GM23338 (cell line): ENCODE measurements around the gene POLR3E. TPM values are rescaled to one million over a fixed set of nuclear protein-coding genes. Genes with fewer than 3 reads are reported as not detected.
"Not testable (repeated sequence)": the region's sequence is repeated elsewhere in the genome, so short reads cannot be mapped to it uniquely, and the experiment has no call there.

Experiments used
- ATAC-seq: fragments of 200-7000 bp; cut with Tn5 transposase; 3 replicates; pipeline ENCODE4 v1.9.1; 2020
- DNase-seq: peaks from one replicate; pipeline ENCODE4 v3.0.0-alpha.2; 2015; ENCODE audit warnings: low spot score
- H2AFZ ChIP-seq: fragments of 200-600 bp; sonication (generic); 2 replicates; pipeline ENCODE4 v1.8.0; 2016; ENCODE audit warnings: antibody characterized with exemption, mild to moderate bottlenecking, moderate library complexity
- H3F3A ChIP-seq: fragments of 200-600 bp; sonication (generic); replicated peaks from 2 replicates; pipeline ENCODE4 v1.8.0; 2017; ENCODE audit warnings: antibody characterized with exemption, mixed run types, low read depth
- H3K27ac ChIP-seq: fragments of 200-600 bp; sonication (generic); 2 replicates; pipeline ENCODE4 v1.6.1; 2016; ENCODE audit warnings: low read depth
- H3K27me3 ChIP-seq: fragments of 200-600 bp; sonication (generic); 2 replicates; pipeline ENCODE4 v1.8.0; 2016; ENCODE audit warnings: mild to moderate bottlenecking, mixed run types, moderate library complexity; ENCODE audit not compliant: insufficient read depth
- H3K36me3 ChIP-seq: fragments of 200-600 bp; sonication (generic); 2 replicates; pipeline ENCODE4 v1.8.0; 2016; ENCODE audit warnings: mild to moderate bottlenecking; ENCODE audit not compliant: insufficient read depth
- H3K4me1 ChIP-seq: fragments of 200-600 bp; sonication (generic); 2 replicates; pipeline ENCODE4 v1.8.0; 2016; ENCODE audit warnings: mild to moderate bottlenecking, moderate library complexity; ENCODE audit not compliant: insufficient read depth
- H3K4me2 ChIP-seq: fragments of 200-600 bp; sonication (generic); 2 replicates; pipeline ENCODE4 v1.7.1; 2017; ENCODE audit warnings: mixed run types
- H3K4me3 ChIP-seq: fragments of 200-600 bp; sonication (generic); 2 replicates; pipeline ENCODE4 v1.6.1; 2016; ENCODE audit warnings: mixed run types
- H3K79me2 ChIP-seq: fragments of 200-600 bp; sonication (generic); replicated peaks from 2 replicates; pipeline ENCODE4 v1.8.0; 2017; ENCODE audit warnings: mild to moderate bottlenecking; ENCODE audit not compliant: insufficient read depth
- H3K9me2 ChIP-seq: fragments of 200-600 bp; sonication (generic); 2 replicates; pipeline ENCODE4 v1.8.0; 2017; ENCODE audit not compliant: insufficient read depth
- H4K20me1 ChIP-seq: fragments of 200-600 bp; sonication (generic); replicated peaks from 2 replicates; pipeline ENCODE4 v1.8.0; 2017; ENCODE audit warnings: mild to moderate bottlenecking; ENCODE audit not compliant: insufficient read depth
- H3K27ac Mint-ChIP-seq: 2 replicates; pipeline ENCODE4 v1.8.0; 2020; ENCODE audit warnings: inconsistent platforms, mild to moderate bottlenecking, moderate library complexity, mixed read lengths
- H3K27me3 Mint-ChIP-seq: 3 replicates; pipeline ENCODE4 v1.8.0; 2022; ENCODE audit warnings: low read depth, mild to moderate bottlenecking, moderate library complexity, mixed read lengths, inconsistent platforms; ENCODE audit not compliant: insufficient read depth, poor library complexity
- H3K36me3 Mint-ChIP-seq: 3 replicates; pipeline ENCODE4 v1.8.0; 2021; ENCODE audit warnings: low read depth, mild to moderate bottlenecking, inconsistent platforms, moderate library complexity, mixed read lengths
- H3K4me1 Mint-ChIP-seq: 3 replicates; pipeline ENCODE4 v1.8.0; 2020; ENCODE audit warnings: mild to moderate bottlenecking, inconsistent platforms, mixed read lengths
- H3K4me3 Mint-ChIP-seq: 3 replicates; pipeline ENCODE4 v1.8.0; 2021; ENCODE audit warnings: moderate library complexity, mild to moderate bottlenecking, inconsistent platforms, mixed read lengths
- H3K9me3 Mint-ChIP-seq: 3 replicates; pipeline ENCODE4 v1.8.0; 2020; ENCODE audit warnings: moderate library complexity, mild to moderate bottlenecking, inconsistent platforms, mixed read lengths
- CREB1 ChIP-seq: fragments of 250-450 bp; sonication (Bioruptor Pico); IDR thresholded peaks from 2 replicates; pipeline ENCODE4 v1.5.0; 2020; ENCODE audit warnings: low read depth, mild to moderate bottlenecking, moderate library complexity
- CTCF ChIP-seq, 2 experiments: fragments of 200-600 bp in 1 of 2; sonication (generic) in 1 of 2; conservative IDR thresholded peaks; 2 replicates each; pipeline versions ENCODE4 v1.5.1 to v1.6.1; 2016 to 2017; ENCODE audit warnings: antibody characterized with exemption in 2 of 2, low read depth in 2 of 2, mild to moderate bottlenecking in 2 of 2, moderate library complexity in 1 of 2
- EZH2 ChIP-seq: fragments of 200-600 bp; sonication (generic); IDR thresholded peaks from one replicate; pipeline ENCODE4 v1.8.0; 2017; ENCODE audit warnings: antibody characterized with exemption, mild to moderate bottlenecking, low read depth; ENCODE audit not compliant: unreplicated experiment
- EZH2phosphoT487 ChIP-seq: fragments of 200-600 bp; sonication (generic); IDR thresholded peaks from one replicate; pipeline ENCODE4 v1.8.1; 2018; ENCODE audit warnings: antibody characterized with exemption; ENCODE audit not compliant: unreplicated experiment
- POLR2AphosphoS5 ChIP-seq: IDR thresholded peaks from 2 replicates; pipeline ENCODE4 v1.6.1; 2016; ENCODE audit warnings: antibody characterized with exemption, low read depth
- REST ChIP-seq: IDR thresholded peaks from one replicate; pipeline ENCODE4 v1.6.1; 2018; ENCODE audit warnings: antibody characterized with exemption; ENCODE audit not compliant: unreplicated experiment
- polyA plus RNA-seq: library from polyadenylated mRNA; unstranded; fragments of >200 nt; fragmentation: Nextera tagmentation; extraction: Ambion mirVana; gene quantifications from 2 replicates; pipeline ENCODE4 v1.2.1, GENCODE V29; 2016
- total RNA-seq: library from RNA; depleted of rRNA; stranded (reverse); fragments of >200 nt; shearing (Covaris generic); gene quantifications from 2 replicates; pipeline ENCODE4 v1.2.3, GENCODE V29; 2014
- TF ChIP-seq, protein P1 (sequence below): IDR thresholded peaks from 2 replicates; pipeline ENCODE4 v1.6.1; 2016; ENCODE audit warnings: antibody characterized with exemption
- TF ChIP-seq, protein P2 (sequence below): fragments of 250-450 bp; sonication (Bioruptor Pico); IDR thresholded peaks from 2 replicates; pipeline ENCODE4 v1.5.0; 2020; ENCODE audit warnings: mild to moderate bottlenecking, moderate library complexity

POLR3E gene
- total and polyA plus RNA-seq, 2 experiments from 2014 or later = 62.7 to 141 TPM

DNA sequence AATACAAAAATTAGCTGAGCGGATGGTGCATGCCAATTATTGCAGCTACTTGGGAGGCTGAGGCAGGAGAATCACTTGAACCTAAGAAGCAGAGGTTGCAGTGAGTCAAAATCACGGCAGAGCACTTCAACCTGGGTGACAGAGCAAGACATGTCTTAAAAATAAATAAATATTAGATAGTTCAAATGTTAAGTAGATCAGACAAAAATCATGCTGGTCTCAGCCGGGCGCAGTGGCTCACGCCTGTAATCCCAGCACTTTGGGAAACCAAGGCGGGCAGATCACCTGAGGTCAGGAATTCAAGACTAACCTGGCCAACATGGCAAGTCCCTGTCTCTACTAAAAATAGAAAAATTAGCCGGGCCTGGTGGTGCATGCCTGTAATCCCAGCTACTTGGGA lies 4.2 kb downstream of the POLR3E start:
- not testable (repeated sequence) for H3K27ac Mint-ChIP-seq, H3K4me3 ChIP-seq
- peaks cover 47% of the 10 kb centered on the region for H4K20me1 ChIP-seq

DNA sequence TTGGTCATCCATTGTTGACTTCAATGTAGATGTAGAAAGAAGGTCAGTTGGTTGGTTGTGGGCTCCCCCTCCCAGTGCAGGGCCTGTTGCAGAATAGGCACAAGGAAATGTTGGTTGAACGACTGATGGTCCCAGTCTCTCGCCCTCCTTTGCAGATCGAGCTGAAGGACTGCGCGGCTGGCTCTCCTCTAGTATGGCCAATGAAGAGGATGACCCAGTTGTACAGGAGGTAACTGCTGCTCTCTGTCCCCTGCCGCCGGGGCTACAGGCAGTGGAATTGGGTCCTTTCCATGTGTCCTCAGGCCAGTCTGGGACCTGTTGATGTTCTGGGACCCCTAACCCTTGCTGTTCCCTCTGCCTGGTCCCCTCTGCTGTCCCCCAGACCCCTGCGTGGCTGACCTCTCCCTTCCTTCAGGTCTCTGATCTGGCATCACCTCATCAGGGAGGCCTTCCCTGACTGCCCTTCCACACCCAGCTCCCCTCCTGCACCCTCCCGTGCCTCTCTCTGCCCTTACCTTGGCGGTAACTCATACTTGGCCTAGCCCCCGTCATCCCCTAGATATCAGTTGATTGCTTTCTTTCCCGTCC lies 5.7 kb downstream of the POLR3E start:
- Mint-ChIP-seq H3K9me3 (peaks cover 6% of the 10 kb centered on the region; the same call in 2 of the 3 replicates), H3K4me3 (no peak overlapping the region), H3K4me1 (peaks cover 18% of the 10 kb centered on the region), H3K27me3 (peaks cover 17% of the 10 kb centered on the region), H3K36me3 (peaks cover 55% of the 10 kb centered on the region), H3K27ac (no peak overlapping the region)
- DNase-seq (no peak), ATAC-seq (no peak)
- Histone ChIP-seq H3K27me3 (no peaks in the 10 kb centered on the region), H3K36me3 (peaks cover 4% of the 10 kb centered on the region; the same call in 1 of the 2 replicates), H3K4me1 (peaks cover 10% of the 10 kb centered on the region), H3K79me2 (peaks cover 89% of the 10 kb centered on the region), H3F3A (peaks cover 20% of the 10 kb centered on the region), H3K4me2 (no peak overlapping the region), H4K20me1 (peaks cover 47% of the 10 kb centered on the region), H3K9me2 (no peaks in the 10 kb centered on the region), H2AFZ (no peak overlapping the region), H3K4me3 (no peak overlapping the region), H3K27ac (0 out of 2 replicates have a peak overlapping the region, but pooled peaks have one; percentile 19)
- TF ChIP-seq, protein P1, sequence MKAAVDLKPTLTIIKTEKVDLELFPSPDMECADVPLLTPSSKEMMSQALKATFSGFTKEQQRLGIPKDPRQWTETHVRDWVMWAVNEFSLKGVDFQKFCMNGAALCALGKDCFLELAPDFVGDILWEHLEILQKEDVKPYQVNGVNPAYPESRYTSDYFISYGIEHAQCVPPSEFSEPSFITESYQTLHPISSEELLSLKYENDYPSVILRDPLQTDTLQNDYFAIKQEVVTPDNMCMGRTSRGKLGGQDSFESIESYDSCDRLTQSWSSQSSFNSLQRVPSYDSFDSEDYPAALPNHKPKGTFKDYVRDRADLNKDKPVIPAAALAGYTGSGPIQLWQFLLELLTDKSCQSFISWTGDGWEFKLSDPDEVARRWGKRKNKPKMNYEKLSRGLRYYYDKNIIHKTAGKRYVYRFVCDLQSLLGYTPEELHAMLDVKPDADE = no peak
- no peak for TF ChIP-seq POLR2AphosphoS5
- no peak for TF ChIP-seq CTCF (conservative IDR thresholded peaks at IDR 0.05; ENCODE audit: low read depth in 2 of 2)
- no peak for TF ChIP-seq EZH2phosphoT487
- no peak for TF ChIP-seq EZH2
- TF ChIP-seq CREB1 = no peak
- TF ChIP-seq, protein P2, sequence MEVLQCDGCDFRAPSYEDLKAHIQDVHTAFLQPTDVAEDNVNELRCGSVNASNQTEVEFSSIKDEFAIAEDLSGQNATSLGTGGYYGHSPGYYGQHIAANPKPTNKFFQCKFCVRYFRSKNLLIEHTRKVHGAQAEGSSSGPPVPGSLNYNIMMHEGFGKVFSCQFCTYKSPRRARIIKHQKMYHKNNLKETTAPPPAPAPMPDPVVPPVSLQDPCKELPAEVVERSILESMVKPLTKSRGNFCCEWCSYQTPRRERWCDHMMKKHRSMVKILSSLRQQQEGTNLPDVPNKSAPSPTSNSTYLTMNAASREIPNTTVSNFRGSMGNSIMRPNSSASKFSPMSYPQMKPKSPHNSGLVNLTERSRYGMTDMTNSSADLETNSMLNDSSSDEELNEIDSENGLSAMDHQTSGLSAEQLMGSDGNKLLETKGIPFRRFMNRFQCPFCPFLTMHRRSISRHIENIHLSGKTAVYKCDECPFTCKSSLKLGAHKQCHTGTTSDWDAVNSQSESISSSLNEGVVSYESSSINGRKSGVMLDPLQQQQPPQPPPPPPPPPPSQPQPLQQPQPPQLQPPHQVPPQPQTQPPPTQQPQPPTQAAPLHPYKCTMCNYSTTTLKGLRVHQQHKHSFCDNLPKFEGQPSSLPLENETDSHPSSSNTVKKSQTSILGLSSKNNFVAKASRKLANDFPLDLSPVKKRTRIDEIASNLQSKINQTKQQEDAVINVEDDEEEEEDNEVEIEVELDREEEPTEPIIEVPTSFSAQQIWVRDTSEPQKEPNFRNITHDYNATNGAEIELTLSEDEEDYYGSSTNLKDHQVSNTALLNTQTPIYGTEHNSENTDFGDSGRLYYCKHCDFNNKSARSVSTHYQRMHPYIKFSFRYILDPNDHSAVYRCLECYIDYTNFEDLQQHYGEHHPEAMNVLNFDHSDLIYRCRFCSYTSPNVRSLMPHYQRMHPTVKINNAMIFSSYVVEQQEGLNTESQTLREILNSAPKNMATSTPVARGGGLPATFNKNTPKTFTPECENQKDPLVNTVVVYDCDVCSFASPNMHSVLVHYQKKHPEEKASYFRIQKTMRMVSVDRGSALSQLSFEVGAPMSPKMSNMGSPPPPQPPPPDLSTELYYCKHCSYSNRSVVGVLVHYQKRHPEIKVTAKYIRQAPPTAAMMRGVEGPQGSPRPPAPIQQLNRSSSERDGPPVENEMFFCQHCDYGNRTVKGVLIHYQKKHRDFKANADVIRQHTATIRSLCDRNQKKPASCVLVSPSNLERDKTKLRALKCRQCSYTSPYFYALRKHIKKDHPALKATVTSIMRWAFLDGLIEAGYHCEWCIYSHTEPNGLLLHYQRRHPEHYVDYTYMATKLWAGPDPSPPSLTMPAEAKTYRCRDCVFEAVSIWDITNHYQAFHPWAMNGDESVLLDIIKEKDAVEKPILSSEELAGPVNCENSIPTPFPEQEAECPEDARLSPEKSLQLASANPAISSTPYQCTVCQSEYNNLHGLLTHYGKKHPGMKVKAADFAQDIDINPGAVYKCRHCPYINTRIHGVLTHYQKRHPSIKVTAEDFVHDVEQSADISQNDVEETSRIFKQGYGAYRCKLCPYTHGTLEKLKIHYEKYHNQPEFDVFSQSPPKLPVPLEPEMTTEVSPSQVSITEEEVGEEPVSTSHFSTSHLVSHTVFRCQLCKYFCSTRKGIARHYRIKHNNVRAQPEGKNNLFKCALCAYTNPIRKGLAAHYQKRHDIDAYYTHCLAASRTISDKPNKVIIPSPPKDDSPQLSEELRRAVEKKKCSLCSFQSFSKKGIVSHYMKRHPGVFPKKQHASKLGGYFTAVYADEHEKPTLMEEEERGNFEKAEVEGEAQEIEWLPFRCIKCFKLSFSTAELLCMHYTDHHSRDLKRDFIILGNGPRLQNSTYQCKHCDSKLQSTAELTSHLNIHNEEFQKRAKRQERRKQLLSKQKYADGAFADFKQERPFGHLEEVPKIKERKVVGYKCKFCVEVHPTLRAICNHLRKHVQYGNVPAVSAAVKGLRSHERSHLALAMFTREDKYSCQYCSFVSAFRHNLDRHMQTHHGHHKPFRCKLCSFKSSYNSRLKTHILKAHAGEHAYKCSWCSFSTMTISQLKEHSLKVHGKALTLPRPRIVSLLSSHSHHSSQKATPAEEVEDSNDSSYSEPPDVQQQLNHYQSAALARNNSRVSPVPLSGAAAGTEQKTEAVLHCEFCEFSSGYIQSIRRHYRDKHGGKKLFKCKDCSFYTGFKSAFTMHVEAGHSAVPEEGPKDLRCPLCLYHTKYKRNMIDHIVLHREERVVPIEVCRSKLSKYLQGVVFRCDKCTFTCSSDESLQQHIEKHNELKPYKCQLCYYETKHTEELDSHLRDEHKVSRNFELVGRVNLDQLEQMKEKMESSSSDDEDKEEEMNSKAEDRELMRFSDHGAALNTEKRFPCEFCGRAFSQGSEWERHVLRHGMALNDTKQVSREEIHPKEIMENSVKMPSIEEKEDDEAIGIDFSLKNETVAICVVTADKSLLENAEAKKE = no peak
- no peak for TF ChIP-seq REST

More for the DNA sequence above, 4.2 kb downstream of the POLR3E start:
- H3K4me3 Mint-ChIP-seq, DNase-seq, H3K27me3 ChIP-seq, ATAC-seq, H3K9me2 ChIP-seq, H3K36me3 ChIP-seq, H3K27ac ChIP-seq, H3K4me1 ChIP-seq, H3K9me3 Mint-ChIP-seq, H2AFZ ChIP-seq, H3K4me2 ChIP-seq: not testable (repeated sequence)
- H3K27me3 Mint-ChIP-seq = peaks cover 24% of the 10 kb centered on the region
- H3K36me3 Mint-ChIP-seq = peaks cover 48% of the 10 kb centered on the region
- peaks cover 18% of the 10 kb centered on the region for H3K4me1 Mint-ChIP-seq
- Histone ChIP-seq H3K79me2 (peaks cover 83% of the 10 kb centered on the region), H3F3A (peaks cover 22% of the 10 kb centered on the region)
